NCI-H82 treated with DMSO at 0.1 percent for 48 hours (cell line): ENCODE data around the gene TNIP1.
A peak's percentile ranks its signal among the peaks of the same experiment; 100 is the strongest.

Experiments
- DNase-seq: peaks from one replicate; lab custom pipeline; 2025; ENCODE audit not compliant: unreplicated experiment; lab: John Stamatoyannopoulos, UW

TNIP1 gene

GRCh38 chr5:151066920-151067319, 13.9 kb downstream of the TNIP1 start:
- DNase-seq, result no peak

- no peak for DNase-seq
These were observed 15.2 kb downstream of the TNIP1 start for GRCh38 chr5:151065609-151066008.

- DNase-seq, result no peak
These were observed 15.8 kb downstream of the TNIP1 start for GRCh38 chr5:151064916-151065499.

- no peak for DNase-seq
These were observed 17.5 kb downstream of the TNIP1 start for GRCh38 chr5:151063142-151063989.

- no peak for DNase-seq
These were observed 18.3 kb downstream of the TNIP1 start for GRCh38 chr5:151062405-151063141.

GRCh38 chr5:151060742-151061141, 20.1 kb downstream of the TNIP1 start:
- no peak for DNase-seq

GRCh38 chr5:151058891-151059489, 21.8 kb downstream of the TNIP1 start:
- no peak for DNase-seq

- no peak for DNase-seq
These were observed 22.5 kb downstream of the TNIP1 start for GRCh38 chr5:151058301-151058700.

- DNase-seq, result no peak
These were observed 24.2 kb downstream of the TNIP1 start for GRCh38 chr5:151056379-151057325.

GRCh38 chr5:151055336-151055735, 25.5 kb downstream of the TNIP1 start:
- no peak for DNase-seq

GRCh38 chr5:151054709-151055108, 26.1 kb downstream of the TNIP1 start:
- DNase-seq, result no peak

GRCh38 chr5:151053796-151054462, 26.9 kb downstream of the TNIP1 start:
- no peak for DNase-seq

- no peak for DNase-seq
These were observed 28.0 kb downstream of the TNIP1 start for GRCh38 chr5:151052836-151053235.

- DNase-seq, result no peak
These were observed 28.8 kb downstream of the TNIP1 start for GRCh38 chr5:151051931-151052608.

GRCh38 chr5:151051066-151051930, 29.5 kb downstream of the TNIP1 start:
- DNase-seq, result peak; percentile 45

GRCh38 chr5:151048526-151048925, 32.3 kb downstream of the TNIP1 start:
- DNase-seq, result no peak

- DNase-seq, result no peak
These were observed 32.9 kb downstream of the TNIP1 start for GRCh38 chr5:151047814-151048425.
